ENCODE data around the gene TLCD5.

- no peak for TF ChIP-seq POLR2A (IDR thresholded peaks at IDR 0.05)
- no peak for TF ChIP-seq CTCF (IDR thresholded peaks at IDR 0.05)
These were observed 44.5 kb upstream of the TLCD5 start for GRCh38 chr11:120280600-120281051.

Measured in tibial nerve (tissue), 3 donors.